DMS153 treated with DMSO at 0.1 percent for 48 hours (cell line): ENCODE measurements around the gene DNAH1.

Experiments used
- DNase-seq: peaks from one replicate; lab custom pipeline; 2025; ENCODE audit not compliant: unreplicated experiment; lab: John Stamatoyannopoulos, UW

DNAH1 gene

GRCh38 chr3:52290596-52291507 lies 25.3 kb upstream of the DNAH1 start:
- no peak for DNase-seq

- no peak for DNase-seq
Observed at GRCh38 chr3:52291508-52292181, 24.5 kb upstream of the DNAH1 start.

GRCh38 chr3:52292247-52293065 lies 23.7 kb upstream of the DNAH1 start:
- DNase-seq = no peak

- DNase-seq = no peak
Observed at GRCh38 chr3:52293491-52294319, 22.4 kb upstream of the DNAH1 start.

GRCh38 chr3:52294320-52295150 lies 21.6 kb upstream of the DNAH1 start:
- no peak for DNase-seq

GRCh38 chr3:52295671-52296208 lies 20.4 kb upstream of the DNAH1 start:
- DNase-seq = no peak

- DNase-seq = no peak
Observed at GRCh38 chr3:52297242-52298148, 18.6 kb upstream of the DNAH1 start.

- no peak for DNase-seq
Observed at GRCh38 chr3:52298149-52299098, 17.7 kb upstream of the DNAH1 start.

GRCh38 chr3:52299247-52299878 lies 16.8 kb upstream of the DNAH1 start:
- no peak for DNase-seq

- no peak for DNase-seq
Observed at GRCh38 chr3:52299879-52300611, 16.1 kb upstream of the DNAH1 start.

- DNase-seq = no peak
Observed at GRCh38 chr3:52302426-52303145, 13.5 kb upstream of the DNAH1 start.

- DNase-seq = no peak
Observed at GRCh38 chr3:52303811-52304210, 12.3 kb upstream of the DNAH1 start.

GRCh38 chr3:52305926-52306325 lies 10.2 kb upstream of the DNAH1 start:
- DNase-seq = no peak

GRCh38 chr3:52306978-52307377 lies 9.1 kb upstream of the DNAH1 start:
- no peak for DNase-seq

GRCh38 chr3:52308308-52308707 lies 7.8 kb upstream of the DNAH1 start:
- DNase-seq = no peak
